ENCODE measurements around the gene PDE4C.

PDE4C gene

DNA sequence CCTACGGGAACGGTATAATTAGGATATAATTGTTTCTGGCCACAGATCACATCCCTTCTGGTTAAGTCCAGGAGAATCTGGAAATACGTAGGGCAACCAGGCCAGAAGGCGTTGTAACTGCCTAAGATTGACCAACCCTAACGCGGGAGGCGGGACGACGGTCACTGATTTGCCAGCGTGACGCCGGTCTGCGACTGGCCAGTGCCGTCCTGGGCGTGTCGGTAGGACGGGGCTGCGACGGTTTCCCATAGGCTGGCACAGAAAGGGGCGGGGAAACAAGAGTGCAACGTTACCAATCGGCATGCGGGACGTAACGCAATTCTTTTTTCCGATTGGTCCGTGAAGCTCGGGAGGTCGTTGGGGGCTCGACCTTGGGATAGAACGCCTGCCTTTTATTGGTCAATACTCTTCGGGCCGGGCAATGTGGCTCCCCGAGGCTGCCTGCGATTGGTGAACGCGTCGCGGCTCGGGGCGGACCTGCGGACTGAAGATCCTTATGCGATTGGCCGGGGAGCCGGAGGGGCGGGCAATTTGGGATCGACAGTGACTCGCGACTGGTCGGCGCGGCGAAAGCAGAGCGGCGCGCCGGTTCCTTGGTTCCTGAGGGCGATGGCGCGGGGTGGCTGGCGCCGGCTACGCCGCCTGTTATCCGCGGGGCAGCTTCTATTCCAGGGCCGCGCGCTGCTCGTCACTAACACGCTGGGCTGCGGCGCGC, 33.4 kb downstream of the PDE4C start, which contains the start of gene MPV17L2 (continued):
- TF ChIP-seq TCF4 (CRISPR knock-in tag; IDR thresholded peaks at IDR 0.05; ENCODE audit: borderline replicate concordance) (no peak), GLIS3 (CRISPR knock-in tag; IDR thresholded peaks at IDR 0.05) (no peak), ISL1 (CRISPR knock-in tag; IDR thresholded peaks at IDR 0.05) (no peak), RARB (CRISPR knock-in tag; IDR thresholded peaks at IDR 0.05) (no peak), ZNF565 (CRISPR knock-in tag; conservative IDR thresholded peaks at IDR 0.05; ENCODE audit: low read depth) (no peak; the same call in 1 of the 2 replicates), ZNF8 (CRISPR knock-in tag; IDR thresholded peaks at IDR 0.05) (no peak)
- TF ChIP-seq, protein P1, sequence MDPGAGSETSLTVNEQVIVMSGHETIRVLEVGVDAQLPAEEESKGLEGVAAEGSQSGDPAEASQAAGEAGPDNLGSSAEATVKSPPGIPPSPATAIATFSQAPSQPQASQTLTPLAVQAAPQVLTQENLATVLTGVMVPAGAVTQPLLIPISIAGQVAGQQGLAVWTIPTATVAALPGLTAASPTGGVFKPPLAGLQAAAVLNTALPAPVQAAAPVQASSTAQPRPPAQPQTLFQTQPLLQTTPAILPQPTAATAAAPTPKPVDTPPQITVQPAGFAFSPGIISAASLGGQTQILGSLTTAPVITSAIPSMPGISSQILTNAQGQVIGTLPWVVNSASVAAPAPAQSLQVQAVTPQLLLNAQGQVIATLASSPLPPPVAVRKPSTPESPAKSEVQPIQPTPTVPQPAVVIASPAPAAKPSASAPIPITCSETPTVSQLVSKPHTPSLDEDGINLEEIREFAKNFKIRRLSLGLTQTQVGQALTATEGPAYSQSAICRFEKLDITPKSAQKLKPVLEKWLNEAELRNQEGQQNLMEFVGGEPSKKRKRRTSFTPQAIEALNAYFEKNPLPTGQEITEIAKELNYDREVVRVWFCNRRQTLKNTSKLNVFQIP (CRISPR knock-in tag; IDR thresholded peaks at IDR 0.05; ENCODE audit: borderline replicate concordance, low read depth): no peak

DNA sequence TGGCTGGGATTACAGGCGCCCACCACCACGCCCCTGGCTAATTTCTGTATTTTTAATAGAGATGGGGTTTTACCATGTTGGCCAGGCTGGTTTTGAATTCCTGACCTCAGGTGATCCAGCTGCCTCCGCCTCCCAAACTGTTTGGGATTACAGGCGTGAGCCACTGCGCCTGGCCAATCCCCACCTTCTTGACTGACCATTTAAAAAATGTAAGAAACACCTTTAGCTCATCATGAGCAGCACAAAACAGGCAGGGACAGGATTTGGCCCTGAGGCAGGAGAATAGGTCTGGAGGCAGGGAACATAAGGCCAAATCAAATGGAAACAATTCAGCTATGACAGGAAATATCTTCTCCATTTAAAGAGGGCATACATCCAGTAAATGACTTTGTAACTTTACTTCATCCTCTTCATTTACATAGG, 34.6 kb downstream of the PDE4C start:
- no peak for ATAC-seq

DNA sequence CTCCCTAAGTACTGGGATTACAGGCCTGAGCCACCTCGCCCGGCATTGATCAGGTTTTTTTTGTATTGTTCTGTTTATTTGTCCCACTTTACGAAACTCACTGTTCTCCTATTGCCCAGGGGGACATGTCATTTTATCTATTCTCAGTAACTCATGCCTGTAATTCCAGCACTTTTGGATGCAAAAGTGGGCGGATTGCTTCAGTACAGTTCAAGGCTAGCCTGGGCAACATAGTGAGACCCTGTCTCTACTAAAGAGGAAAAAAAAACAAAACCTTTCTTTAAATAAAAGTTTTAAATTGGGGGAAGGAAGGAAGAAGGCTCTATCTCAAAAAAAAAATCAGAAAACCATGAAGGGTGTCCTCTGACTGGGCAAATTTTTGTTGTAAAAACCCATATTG, 36.0 kb downstream of the PDE4C start:
- TF ChIP-seq ZNF565 (CRISPR knock-in tag; conservative IDR thresholded peaks at IDR 0.05; ENCODE audit: low read depth) (no peak), ZFP30 (CRISPR knock-in tag; IDR thresholded peaks at IDR 0.05) (no peak), GLIS3 (CRISPR knock-in tag; IDR thresholded peaks at IDR 0.05) (no peak), ZFP3 (CRISPR knock-in tag; IDR thresholded peaks at IDR 0.05) (no peak), OSR1 (CRISPR knock-in tag; IDR thresholded peaks at IDR 0.05) (no peak), RARB (CRISPR knock-in tag; IDR thresholded peaks at IDR 0.05) (no peak), PPARA (CRISPR knock-in tag; IDR thresholded peaks at IDR 0.05; ENCODE audit: borderline replicate concordance) (no peak), ARNTL (CRISPR knock-in tag; IDR thresholded peaks at IDR 0.05; ENCODE audit: borderline replicate concordance, low read depth) (no peak), ZNF8 (CRISPR knock-in tag; IDR thresholded peaks at IDR 0.05) (no peak), ZNF70 (CRISPR knock-in tag; IDR thresholded peaks at IDR 0.05) (no peak), TOX (CRISPR knock-in tag; IDR thresholded peaks at IDR 0.05; ENCODE audit: borderline replicate concordance) (no peak), CSDC2 (CRISPR knock-in tag; IDR thresholded peaks at IDR 0.05) (no peak)
- TF ChIP-seq, protein P2, sequence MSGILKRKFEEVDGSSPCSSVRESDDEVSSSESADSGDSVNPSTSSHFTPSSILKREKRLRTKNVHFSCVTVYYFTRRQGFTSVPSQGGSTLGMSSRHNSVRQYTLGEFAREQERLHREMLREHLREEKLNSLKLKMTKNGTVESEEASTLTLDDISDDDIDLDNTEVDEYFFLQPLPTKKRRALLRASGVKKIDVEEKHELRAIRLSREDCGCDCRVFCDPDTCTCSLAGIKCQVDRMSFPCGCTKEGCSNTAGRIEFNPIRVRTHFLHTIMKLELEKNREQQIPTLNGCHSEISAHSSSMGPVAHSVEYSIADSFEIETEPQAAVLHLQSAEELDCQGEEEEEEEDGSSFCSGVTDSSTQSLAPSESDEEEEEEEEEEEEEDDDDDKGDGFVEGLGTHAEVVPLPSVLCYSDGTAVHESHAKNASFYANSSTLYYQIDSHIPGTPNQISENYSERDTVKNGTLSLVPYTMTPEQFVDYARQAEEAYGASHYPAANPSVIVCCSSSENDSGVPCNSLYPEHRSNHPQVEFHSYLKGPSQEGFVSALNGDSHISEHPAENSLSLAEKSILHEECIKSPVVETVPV (CRISPR knock-in tag; IDR thresholded peaks at IDR 0.05): no peak
- TF ChIP-seq, protein P3, sequence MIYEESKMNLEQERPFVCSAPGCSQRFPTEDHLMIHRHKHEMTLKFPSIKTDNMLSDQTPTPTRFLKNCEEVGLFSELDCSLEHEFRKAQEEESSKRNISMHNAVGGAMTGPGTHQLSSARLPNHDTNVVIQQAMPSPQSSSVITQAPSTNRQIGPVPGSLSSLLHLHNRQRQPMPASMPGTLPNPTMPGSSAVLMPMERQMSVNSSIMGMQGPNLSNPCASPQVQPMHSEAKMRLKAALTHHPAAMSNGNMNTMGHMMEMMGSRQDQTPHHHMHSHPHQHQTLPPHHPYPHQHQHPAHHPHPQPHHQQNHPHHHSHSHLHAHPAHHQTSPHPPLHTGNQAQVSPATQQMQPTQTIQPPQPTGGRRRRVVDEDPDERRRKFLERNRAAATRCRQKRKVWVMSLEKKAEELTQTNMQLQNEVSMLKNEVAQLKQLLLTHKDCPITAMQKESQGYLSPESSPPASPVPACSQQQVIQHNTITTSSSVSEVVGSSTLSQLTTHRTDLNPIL (CRISPR knock-in tag; IDR thresholded peaks at IDR 0.05; ENCODE audit: low read depth): no peak
- TF ChIP-seq, protein P4, sequence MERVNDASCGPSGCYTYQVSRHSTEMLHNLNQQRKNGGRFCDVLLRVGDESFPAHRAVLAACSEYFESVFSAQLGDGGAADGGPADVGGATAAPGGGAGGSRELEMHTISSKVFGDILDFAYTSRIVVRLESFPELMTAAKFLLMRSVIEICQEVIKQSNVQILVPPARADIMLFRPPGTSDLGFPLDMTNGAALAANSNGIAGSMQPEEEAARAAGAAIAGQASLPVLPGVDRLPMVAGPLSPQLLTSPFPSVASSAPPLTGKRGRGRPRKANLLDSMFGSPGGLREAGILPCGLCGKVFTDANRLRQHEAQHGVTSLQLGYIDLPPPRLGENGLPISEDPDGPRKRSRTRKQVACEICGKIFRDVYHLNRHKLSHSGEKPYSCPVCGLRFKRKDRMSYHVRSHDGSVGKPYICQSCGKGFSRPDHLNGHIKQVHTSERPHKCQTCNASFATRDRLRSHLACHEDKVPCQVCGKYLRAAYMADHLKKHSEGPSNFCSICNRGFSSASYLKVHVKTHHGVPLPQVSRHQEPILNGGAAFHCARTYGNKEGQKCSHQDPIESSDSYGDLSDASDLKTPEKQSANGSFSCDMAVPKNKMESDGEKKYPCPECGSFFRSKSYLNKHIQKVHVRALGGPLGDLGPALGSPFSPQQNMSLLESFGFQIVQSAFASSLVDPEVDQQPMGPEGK (CRISPR knock-in tag; IDR thresholded peaks at IDR 0.05; ENCODE audit: borderline replicate concordance): no peak
- TF ChIP-seq, protein P5, sequence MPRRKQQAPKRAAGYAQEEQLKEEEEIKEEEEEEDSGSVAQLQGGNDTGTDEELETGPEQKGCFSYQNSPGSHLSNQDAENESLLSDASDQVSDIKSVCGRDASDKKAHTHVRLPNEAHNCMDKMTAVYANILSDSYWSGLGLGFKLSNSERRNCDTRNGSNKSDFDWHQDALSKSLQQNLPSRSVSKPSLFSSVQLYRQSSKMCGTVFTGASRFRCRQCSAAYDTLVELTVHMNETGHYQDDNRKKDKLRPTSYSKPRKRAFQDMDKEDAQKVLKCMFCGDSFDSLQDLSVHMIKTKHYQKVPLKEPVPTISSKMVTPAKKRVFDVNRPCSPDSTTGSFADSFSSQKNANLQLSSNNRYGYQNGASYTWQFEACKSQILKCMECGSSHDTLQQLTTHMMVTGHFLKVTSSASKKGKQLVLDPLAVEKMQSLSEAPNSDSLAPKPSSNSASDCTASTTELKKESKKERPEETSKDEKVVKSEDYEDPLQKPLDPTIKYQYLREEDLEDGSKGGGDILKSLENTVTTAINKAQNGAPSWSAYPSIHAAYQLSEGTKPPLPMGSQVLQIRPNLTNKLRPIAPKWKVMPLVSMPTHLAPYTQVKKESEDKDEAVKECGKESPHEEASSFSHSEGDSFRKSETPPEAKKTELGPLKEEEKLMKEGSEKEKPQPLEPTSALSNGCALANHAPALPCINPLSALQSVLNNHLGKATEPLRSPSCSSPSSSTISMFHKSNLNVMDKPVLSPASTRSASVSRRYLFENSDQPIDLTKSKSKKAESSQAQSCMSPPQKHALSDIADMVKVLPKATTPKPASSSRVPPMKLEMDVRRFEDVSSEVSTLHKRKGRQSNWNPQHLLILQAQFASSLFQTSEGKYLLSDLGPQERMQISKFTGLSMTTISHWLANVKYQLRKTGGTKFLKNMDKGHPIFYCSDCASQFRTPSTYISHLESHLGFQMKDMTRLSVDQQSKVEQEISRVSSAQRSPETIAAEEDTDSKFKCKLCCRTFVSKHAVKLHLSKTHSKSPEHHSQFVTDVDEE (CRISPR knock-in tag; IDR thresholded peaks at IDR 0.05): no peak
- ATAC-seq: no peak

More for the DNA sequence above, 34.6 kb downstream of the PDE4C start:
- TF ChIP-seq TCF4 (CRISPR knock-in tag; IDR thresholded peaks at IDR 0.05; ENCODE audit: borderline replicate concordance): no peak
- TF ChIP-seq CSDC2 (CRISPR knock-in tag; IDR thresholded peaks at IDR 0.05): no peak
- TF ChIP-seq, protein P3 (CRISPR knock-in tag; IDR thresholded peaks at IDR 0.05; ENCODE audit: low read depth): no peak
- TF ChIP-seq ZNF70 (CRISPR knock-in tag; IDR thresholded peaks at IDR 0.05): no peak

Measured in SK-N-SH treated with all-trans-retinoic acid at 6 μM for 48 hours (cell line).